Activated T-cell treated with anti-CD3 and anti-CD28 coated beads, Interleukin-2, amount 50 U/mL, for 4 hours (primary cell): ENCODE results near the gene RMND5B. TPM values are rescaled to one million over a fixed set of nuclear protein-coding genes. Genes with fewer than 3 reads are reported as not detected.
"Not testable (repeated sequence)": the region's sequence is repeated elsewhere in the genome, so short reads cannot be mapped to it uniquely, and the experiment has no call there.

Source experiments
- ATAC-seq, 2 donors: fragments of 200-7000 bp; cut with Tn5 transposase; one replicate each; pipeline ENCODE4 v1.10.0; 2021
- DNase-seq: peaks from one replicate; pipeline ENCODE4 v3.0.0-alpha.2; 2020
- H3K27me3 Mint-ChIP-seq: one replicate; pipeline ENCODE4 v1.8.0; 2021; ENCODE audit warnings: low read depth, mixed read lengths
- H3K36me3 Mint-ChIP-seq: one replicate; pipeline ENCODE4 v1.8.0; 2022; ENCODE audit warnings: mixed read lengths; ENCODE audit not compliant: insufficient read depth
- H3K4me1 Mint-ChIP-seq: one replicate; pipeline ENCODE4 v1.8.0; 2021; ENCODE audit warnings: low read depth, mixed read lengths
- H3K4me3 Mint-ChIP-seq: one replicate; pipeline ENCODE4 v1.8.0; 2021; ENCODE audit warnings: mild to moderate bottlenecking, moderate library complexity, mixed read lengths
- H3K9me3 Mint-ChIP-seq: one replicate; pipeline ENCODE4 v1.8.0; 2021; ENCODE audit warnings: mixed read lengths
- total RNA-seq, 3 donors: library from RNA; stranded (reverse); gene quantifications; one replicate each; pipeline ENCODE4 v1.2.1, GENCODE V29; 2021

The RMND5B gene
- total RNA-seq, 3 donors from 2014 or later, result 34.6 to 41.2 (median 35.8) TPM

GRCh38 chr5:178192244-178192643 lies 61.4 kb downstream of the RMND5B start:
- peaks cover 15% of the 10 kb centered on the region for H3K4me1 Mint-ChIP-seq
- H3K36me3 Mint-ChIP-seq, result no peaks in the 10 kb centered on the region
- ATAC-seq, result no peak

GRCh38 chr5:178192787-178193186 lies 62.0 kb downstream of the RMND5B start:
- peaks cover 13% of the 10 kb centered on the region for H3K27me3 Mint-ChIP-seq
- H3K4me1 Mint-ChIP-seq, result peaks cover 15% of the 10 kb centered on the region
- no peaks in the 10 kb centered on the region for H3K9me3 Mint-ChIP-seq
- H3K4me3 Mint-ChIP-seq, result no peak overlapping the region
- ATAC-seq (no peak), DNase-seq (no peak)
- no peaks in the 10 kb centered on the region for H3K36me3 Mint-ChIP-seq

More at GRCh38 chr5:178192244-178192643, 61.4 kb downstream of the RMND5B start:
- H3K4me3 Mint-ChIP-seq, result no peak overlapping the region
- H3K9me3 Mint-ChIP-seq, result no peaks in the 10 kb centered on the region
- no peak for DNase-seq
- peaks cover 13% of the 10 kb centered on the region for H3K27me3 Mint-ChIP-seq

GRCh38 chr5:178193251-178193809 lies 62.5 kb downstream of the RMND5B start:
- peaks cover 12% of the 10 kb centered on the region for H3K27me3 Mint-ChIP-seq
- H3K36me3 Mint-ChIP-seq, result no peaks in the 10 kb centered on the region
- no peaks in the 10 kb centered on the region for H3K9me3 Mint-ChIP-seq
- peaks cover 15% of the 10 kb centered on the region for H3K4me1 Mint-ChIP-seq
- no peak overlapping the region for H3K4me3 Mint-ChIP-seq
- DNase-seq (no peak), ATAC-seq (peak in 1 of 2 donors; percentile 18)

- Mint-ChIP-seq H3K4me1 (peaks cover 15% of the 10 kb centered on the region), H3K4me3 (no peak overlapping the region), H3K36me3 (no peaks in the 10 kb centered on the region), H3K27me3 (peaks cover 8% of the 10 kb centered on the region), H3K9me3 (no peaks in the 10 kb centered on the region)
- no peak for DNase-seq
- peak; percentile 27 to 43 for ATAC-seq
Measured at GRCh38 chr5:178194026-178194425, 63.2 kb downstream of the RMND5B start.

GRCh38 chr5:178196281-178196812 lies 65.5 kb downstream of the RMND5B start:
- Mint-ChIP-seq H3K4me3 (no peak overlapping the region), H3K36me3 (no peaks in the 10 kb centered on the region), H3K27me3 (peaks cover 8% of the 10 kb centered on the region), H3K4me1 (peaks cover 15% of the 10 kb centered on the region), H3K9me3 (no peaks in the 10 kb centered on the region)
- DNase-seq (no peak), ATAC-seq (no peak)

GRCh38 chr5:178196986-178197385 lies 66.2 kb downstream of the RMND5B start:
- Mint-ChIP-seq H3K4me1 (peaks cover 15% of the 10 kb centered on the region), H3K36me3 (no peaks in the 10 kb centered on the region), H3K4me3 (no peak overlapping the region), H3K27me3 (peaks cover 6% of the 10 kb centered on the region), H3K9me3 (no peaks in the 10 kb centered on the region)
- DNase-seq (no peak), ATAC-seq (no peak)

- H3K4me1 Mint-ChIP-seq, result peaks cover 12% of the 10 kb centered on the region
- not testable (repeated sequence) for H3K4me3 Mint-ChIP-seq, H3K36me3 Mint-ChIP-seq, ATAC-seq, H3K27me3 Mint-ChIP-seq, DNase-seq, H3K9me3 Mint-ChIP-seq
Measured at GRCh38 chr5:178198151-178198550, 67.3 kb downstream of the RMND5B start.

- H3K4me3 Mint-ChIP-seq, result no peak overlapping the region
- peaks cover 9% of the 10 kb centered on the region for H3K4me1 Mint-ChIP-seq
- H3K27me3 Mint-ChIP-seq, result no peaks in the 10 kb centered on the region
- no peak for DNase-seq
- ATAC-seq, result no peak
- no peaks in the 10 kb centered on the region for H3K36me3 Mint-ChIP-seq
- no peaks in the 10 kb centered on the region for H3K9me3 Mint-ChIP-seq
Measured at GRCh38 chr5:178198706-178199105, 67.9 kb downstream of the RMND5B start.

- ATAC-seq (no peak), DNase-seq (no peak)
- H3K4me1 Mint-ChIP-seq, result peaks cover 2% of the 10 kb centered on the region
- no peak overlapping the region for H3K4me3 Mint-ChIP-seq
- H3K36me3 Mint-ChIP-seq, result peaks cover 2% of the 10 kb centered on the region
- H3K9me3 Mint-ChIP-seq, result no peaks in the 10 kb centered on the region
- peaks cover 2% of the 10 kb centered on the region for H3K27me3 Mint-ChIP-seq
Measured at GRCh38 chr5:178199581-178200434, 69.0 kb downstream of the RMND5B start.

Other genes with a start within 250 kb of the RMND5B start
- gene PROP1, start 134.8 kb upstream of the RMND5B start, total RNA-seq, result not detected
- gene N4BP3, start 17.5 kb upstream of the RMND5B start, total RNA-seq, result 1 to 10 TPM; 6.4 to 7.8 (median 7.6) TPM
- gene NHP2, start 22.9 kb downstream of the RMND5B start, total RNA-seq, result 100 to 1,000 TPM; 373 to 417 (median 409) TPM
- gene GMCL2, start 56.4 kb downstream of the RMND5B start, total RNA-seq, result not detected
- 100 to 1,000 TPM; 646 to 699 (median 679) TPM for gene HNRNPAB, start 73.5 kb downstream of the RMND5B start, total RNA-seq
- 10 to 100 TPM; 46.7 to 53.2 (median 49.7) TPM for gene PHYKPL, start 101.8 kb downstream of the RMND5B start, total RNA-seq